ENCODE results near the gene SLC5A4. TPM values are rescaled to one million over a fixed set of nuclear protein-coding genes. Genes with fewer than 3 reads are reported as not detected.

SLC5A4 gene
- total RNA-seq, 1 experiment from 2014 or later: not detected

GRCh38 chr22:32207971-32208480, 47.1 kb downstream of the SLC5A4 start:
- H3K36me3 ChIP-seq (ENCODE audit: control insufficient read depth, insufficient read depth, low read length): no peaks in the 10 kb centered on the region; the same call in 1 of the 2 replicates
- TF ChIP-seq SIN3A (IDR thresholded peaks at IDR 0.05; ENCODE audit: borderline replicate concordance, insufficient read depth, low read depth, low read length) (no peak), POLR2AphosphoS5 (IDR thresholded peaks at IDR 0.05; ENCODE audit: low read depth, low read length) (no peak), REST (IDR thresholded peaks at IDR 0.05; ENCODE audit: insufficient read depth in 1 of 2, low read depth in 2 of 2, low read length in 1 of 2) (no peak), CTCF (IDR thresholded peaks at IDR 0.05) (no peak), TCF7L2 (IDR thresholded peaks at IDR 0.05; ENCODE audit: low read depth, low read length) (no peak)
- no peak overlapping the region for H3K27ac ChIP-seq (ENCODE audit: low read length)
- H3K27me3 ChIP-seq (ENCODE audit: control insufficient read depth, insufficient read depth, low read length): no peaks in the 10 kb centered on the region
- no peak overlapping the region for H3K4me3 ChIP-seq (ENCODE audit: low read depth in 2 of 2, low read length in 2 of 2)
- in situ Hi-C loops (cut with HindIII; ENCODE audit: low pct_unique_long_range_greater_than_20kb, low sequenced_read_pairs) (no loop called here), intact Hi-C loops (cut with micrococcal nuclease; ENCODE audit: unreplicated experiment) (loop anchor here (5.0 kb wide), 1 partner anchor 264 kb away; the partner anchor contains the start of gene FBXO7)
- ATAC-seq: no peak
- BruUV-seq (replicated peaks): no TSS peak
- DNase-seq (ENCODE audit: low read depth, low spot score): no peak
- POLR2A ChIA-PET: no interaction called here
- no peaks in the 10 kb centered on the region for H3K4me1 ChIP-seq (ENCODE audit: control insufficient read depth, insufficient read depth, low read length)
- CTCF ChIA-PET: no interaction called here
- no peaks in the 10 kb centered on the region for H3K9me3 ChIP-seq (ENCODE audit: control insufficient read depth, insufficient read depth, low read depth, low read length)

DNA sequence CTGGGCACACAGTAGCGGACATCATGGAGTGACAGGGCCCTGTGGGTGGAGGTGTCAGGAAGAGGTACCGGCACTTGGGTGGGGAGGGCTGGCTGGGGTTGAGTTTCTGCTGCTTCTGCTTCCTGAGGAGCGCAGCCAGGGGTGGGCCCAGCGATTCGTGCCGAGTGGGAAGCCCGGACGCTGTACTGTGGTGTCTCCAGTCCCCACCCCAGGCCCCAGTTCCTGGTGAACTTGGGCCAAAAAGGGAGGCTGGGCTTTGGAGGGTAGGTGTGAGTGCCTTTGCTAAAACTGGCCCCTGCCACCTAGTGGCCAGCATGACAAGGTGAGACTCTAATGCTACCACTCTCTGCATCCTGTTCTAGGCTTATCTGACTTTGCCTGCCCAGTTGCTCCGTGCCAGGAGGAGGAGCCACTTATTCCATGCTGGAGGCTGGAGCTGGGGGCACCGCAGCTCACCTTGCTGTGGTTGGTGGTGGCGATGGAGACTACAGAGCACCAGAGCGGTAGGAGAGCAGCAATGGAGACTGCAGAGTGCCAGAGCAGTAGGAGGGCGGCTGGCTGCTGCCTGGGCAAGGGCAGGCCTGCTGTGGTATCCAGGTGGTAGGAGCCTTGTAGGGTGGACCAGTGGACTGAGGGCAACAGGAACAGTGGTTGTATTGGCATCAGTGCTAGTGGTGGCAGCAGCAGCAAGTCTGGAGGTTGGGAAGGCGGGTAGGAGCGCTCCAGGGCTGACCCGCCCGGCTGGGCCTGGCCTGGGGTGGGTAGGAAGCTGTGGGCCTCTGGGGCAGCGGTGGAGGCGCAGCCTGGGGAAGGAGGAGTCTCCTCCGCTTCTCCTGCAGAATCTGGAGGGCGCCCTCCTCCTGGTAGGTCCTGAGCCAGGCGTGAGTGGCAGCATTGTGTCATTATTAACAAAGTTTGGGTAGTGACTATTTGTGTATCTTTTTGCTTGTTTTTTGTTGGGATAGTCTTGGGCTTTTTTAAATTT, 48.1 kb downstream of the SLC5A4 start:
- intact Hi-C loops (cut with micrococcal nuclease; ENCODE audit: unreplicated experiment): loop anchor here (5.0 kb wide), 1 partner anchor 265 kb away; the partner anchor contains the start of gene FBXO7
- DNase-seq (ENCODE audit: low read depth, low spot score) (peak; percentile 27), ATAC-seq (peak; percentile 67)
- Histone ChIP-seq H3K9me3 (ENCODE audit: control insufficient read depth, insufficient read depth, low read depth, low read length) (no peaks in the 10 kb centered on the region), H3K4me1 (ENCODE audit: control insufficient read depth, insufficient read depth, low read length) (no peaks in the 10 kb centered on the region), H3K4me3 (ENCODE audit: low read depth in 2 of 2, low read length in 2 of 2) (peak overlapping the region in 1 of 2 experiments; percentile 2; a peak in 1 of 4 replicates), H3K27ac (ENCODE audit: low read length) (no peak overlapping the region), H3K27me3 (ENCODE audit: control insufficient read depth, insufficient read depth, low read length) (no peaks in the 10 kb centered on the region), H3K36me3 (ENCODE audit: control insufficient read depth, insufficient read depth, low read length) (no peaks in the 10 kb centered on the region; the same call in 1 of the 2 replicates)
- POLR2A ChIA-PET: no interaction called here
- no TSS peak for BruUV-seq (replicated peaks)
- TF ChIP-seq SIN3A (IDR thresholded peaks at IDR 0.05; ENCODE audit: borderline replicate concordance, insufficient read depth, low read depth, low read length) (no peak), CTCF (IDR thresholded peaks at IDR 0.05) (peak; percentile 83), POLR2AphosphoS5 (IDR thresholded peaks at IDR 0.05; ENCODE audit: low read depth, low read length) (no peak)
- CTCF ChIA-PET: interaction anchor here (0.6 kb wide), 1 partner anchor 364 kb away, joined by 7 read pairs; no protein-coding TSS in a partner anchor
- in situ Hi-C loops (cut with HindIII; ENCODE audit: low pct_unique_long_range_greater_than_20kb, low sequenced_read_pairs): no loop called here
